CD14-positive monocyte (primary cell): Measurements from ENCODE around the gene PISD. TPM values are rescaled to one million over a fixed set of nuclear protein-coding genes. Genes with fewer than 3 reads are reported as not detected.
"Not testable (repeated sequence)": the region's sequence is repeated elsewhere in the genome, so short reads cannot be mapped to it uniquely, and the experiment has no call there.

Experiments used
- DNase-seq, 3 donors: peaks; one replicate each; pipeline ENCODE4 v3.0.0-alpha.2; 2011 to 2022
- H2AFZ ChIP-seq: 2 replicates; pipeline ENCODE4 v1.6.0; 2012; ENCODE audit warnings: mild to moderate bottlenecking, low read depth, low read length, inconsistent platforms; ENCODE audit not compliant: insufficient read depth, poor library complexity, severe bottlenecking
- H3K27ac ChIP-seq, 2 donors: 1 replicate in 1 of 2; 2 replicates in 1 of 2; pipeline ENCODE4 v1.5.1; 2012 to 2013; ENCODE audit warnings: low read length in 2 of 2, control low read depth in 1 of 2, inconsistent platforms in 1 of 2, low read depth in 1 of 2, mild to moderate bottlenecking in 1 of 2
- H3K27me3 ChIP-seq, 2 donors: one replicate each; pipeline versions ENCODE4 v1.6.0 to v1.6.1; 2011 to 2013; ENCODE audit warnings: low read length in 2 of 2; ENCODE audit not compliant: control insufficient read depth in 2 of 2, insufficient read depth in 2 of 2
- H3K36me3 ChIP-seq, 2 donors: replicated peaks in 1 of 2; 1 replicate in 1 of 2; 2 replicates in 1 of 2; pipeline versions ENCODE4 v1.5.1 to v1.6.1; 2012 to 2013; ENCODE audit warnings: low read length in 2 of 2, control low read depth in 1 of 2, inconsistent platforms in 1 of 2, mild to moderate bottlenecking in 1 of 2; ENCODE audit not compliant: insufficient read depth in 2 of 2, control insufficient read depth in 1 of 2
- H3K4me1 ChIP-seq, 2 donors: 1 replicate in 1 of 2; 2 replicates in 1 of 2; pipeline versions ENCODE4 v1.5.1 to v1.6.1; 2012 to 2013; ENCODE audit warnings: low read length in 2 of 2, control low read depth in 1 of 2, inconsistent platforms in 1 of 2, mild to moderate bottlenecking in 1 of 2, moderate library complexity in 1 of 2; ENCODE audit not compliant: insufficient read depth in 2 of 2, control insufficient read depth in 1 of 2
- H3K4me2 ChIP-seq: replicated peaks from 2 replicates; pipeline ENCODE3; 2012; ENCODE audit warnings: low read length, moderate library complexity, mild to moderate bottlenecking; ENCODE audit not compliant: poor library complexity, severe bottlenecking; ENCODE audit errors: extremely low read depth
- H3K4me3 ChIP-seq, 3 experiments: fragments of 200-600 bp in 1 of 3; sonication (generic) in 1 of 3; replicated peaks in 1 of 3; 1 replicate in 2 of 3; 2 replicates in 1 of 3; pipeline ENCODE4 v1.5.1; 2011 to 2013; ENCODE audit warnings: low read length in 3 of 3, mild to moderate bottlenecking in 3 of 3, control low read depth in 2 of 3, low read depth in 2 of 3, inconsistent platforms in 1 of 3, moderate library complexity in 1 of 3
- H3K79me2 ChIP-seq: 2 replicates; pipeline ENCODE4 v1.6.0; 2012; ENCODE audit warnings: mild to moderate bottlenecking, control low read depth, inconsistent platforms, low read length, moderate library complexity; ENCODE audit not compliant: insufficient read depth
- H3K9ac ChIP-seq: 2 replicates; pipeline ENCODE4 v1.6.0; 2017; ENCODE audit warnings: low read length, mild to moderate bottlenecking; ENCODE audit not compliant: insufficient read depth, poor library complexity, severe bottlenecking
- H3K9me3 ChIP-seq, 2 donors: replicated peaks in 1 of 2; 1 replicate in 1 of 2; 2 replicates in 1 of 2; pipeline versions ENCODE4 v1.5.1 to v1.6.1; 2012 to 2013; ENCODE audit warnings: low read length in 2 of 2, control low read depth in 1 of 2; ENCODE audit not compliant: control insufficient read depth in 1 of 2, insufficient read depth in 1 of 2
- H4K20me1 ChIP-seq: 2 replicates; pipeline ENCODE4 v1.6.0; 2012; ENCODE audit warnings: mild to moderate bottlenecking, low read length, control low read depth, moderate library complexity; ENCODE audit not compliant: insufficient read depth
- H3K27ac Mint-ChIP-seq, 7 donors: one replicate each; pipeline ENCODE4 v1.8.0; 2020; ENCODE audit warnings: mild to moderate bottlenecking in 7 of 7, mixed read lengths in 7 of 7, moderate library complexity in 6 of 7, inconsistent platforms in 2 of 7
- H3K27me3 Mint-ChIP-seq, 3 donors: one replicate each; pipeline ENCODE4 v1.8.0; 2021 to 2022; ENCODE audit warnings: low read depth in 3 of 3, mild to moderate bottlenecking in 3 of 3, mixed read lengths in 3 of 3, moderate library complexity in 3 of 3, inconsistent platforms in 1 of 3
- H3K36me3 Mint-ChIP-seq, 2 donors: one replicate each; pipeline ENCODE4 v1.8.0; 2020; ENCODE audit warnings: mixed read lengths in 2 of 2, inconsistent platforms in 1 of 2, mild to moderate bottlenecking in 1 of 2
- H3K4me1 Mint-ChIP-seq: one replicate; pipeline ENCODE4 v1.8.0; 2020; ENCODE audit warnings: mild to moderate bottlenecking, mixed read lengths
- H3K4me3 Mint-ChIP-seq, 2 donors: one replicate each; pipeline ENCODE4 v1.8.0; 2020; ENCODE audit warnings: mild to moderate bottlenecking in 2 of 2, mixed read lengths in 2 of 2, moderate library complexity in 1 of 2
- H3K9me3 Mint-ChIP-seq, 7 donors: one replicate each; pipeline ENCODE4 v1.8.0; 2020 to 2022; ENCODE audit warnings: mixed read lengths in 7 of 7, mild to moderate bottlenecking in 6 of 7, moderate library complexity in 6 of 7, inconsistent platforms in 2 of 7
- CTCF ChIP-seq: fragments of 200-600 bp; IDR thresholded peaks from one replicate; pipeline ENCODE4 v1.8.0; 2022; ENCODE audit warnings: antibody characterized with exemption, mild to moderate bottlenecking
- WGBS: methylation state at CpG from one replicate; pipeline ENCODE4 v1.1.5; 2013; ENCODE audit warnings: missing lambda C conversion rate; ENCODE audit not compliant: insufficient coverage; 5-methylcytosine and 5-hydroxymethylcytosine counted together
- intact Hi-C, 2 donors: fragments of 100-400 bp; cut with micrococcal nuclease; formaldehyde crosslinking; loops; one replicate each; pipeline versions ENCODE4 v1.15.0 to v1.15.1; 2023
- polyA plus RNA-seq, 3 donors: library from polyadenylated mRNA; depleted of rRNA in 1 of 3; unstranded in 2 of 3; stranded (reverse) in 1 of 3; fragments of 300-500 nt in 2 of 3; fragments of >200 nt in 1 of 3; fragmentation: Illumina TruSeq in 2 of 3; gene quantifications; 1 replicate in 2 of 3; 2 replicates in 1 of 3; pipeline ENCODE4 v1.2.3, GENCODE V29; 2012 to 2021

Gene PISD
- polyA plus RNA-seq, 3 donors: 38.1 to 112 (median 45.3) TPM

- H3K36me3 ChIP-seq, H3K4me3 ChIP-seq, H3K4me2 ChIP-seq, H3K9me3 Mint-ChIP-seq, H3K27ac ChIP-seq, H3K9ac ChIP-seq, H3K79me2 ChIP-seq, H3K4me3 Mint-ChIP-seq, H3K27me3 Mint-ChIP-seq, H3K27ac Mint-ChIP-seq, H3K36me3 Mint-ChIP-seq, DNase-seq, H3K27me3 ChIP-seq, H3K9me3 ChIP-seq, H2AFZ ChIP-seq, H4K20me1 ChIP-seq: not testable (repeated sequence)
- peaks cover 19 to 22% of the 10 kb centered on the region in 2 donors for H3K4me1 ChIP-seq
- intact Hi-C loops: loop anchor here (10.0 kb wide), 1 partner anchor 276 kb away; the partner anchor contains the start of gene YWHAH (in 2 of the 2)
- H3K4me1 Mint-ChIP-seq: peaks cover 27% of the 10 kb centered on the region
- 100% methylated on average over 3 of the region's 4 CpGs for WGBS
Observed at GRCh38 chr22:31668849-31669248, 6.8 kb upstream of the PISD start.

- no peaks in the 10 kb centered on the region for H3K36me3 ChIP-seq
- no peak for TF ChIP-seq CTCF
- peak overlapping the region; percentile 62 to 95 for H3K27ac ChIP-seq
- H3K9me3 ChIP-seq: no peaks in the 10 kb centered on the region
- H3K4me3 Mint-ChIP-seq: peak overlapping the region; percentile 99 to 100
- WGBS: 40% methylated on average over 4 of the region's 8 CpGs
- no peaks in the 10 kb centered on the region for H3K9me3 Mint-ChIP-seq
- peaks cover 44% of the 10 kb centered on the region for H3K79me2 ChIP-seq
- peaks cover 26% of the 10 kb centered on the region for H3K4me1 Mint-ChIP-seq
- peak overlapping the region; percentile 95 for H2AFZ ChIP-seq
- H3K4me2 ChIP-seq: peak overlapping the region; percentile 100
- no peaks in the 10 kb centered on the region for H3K27me3 ChIP-seq
- peaks cover 24 to 29% of the 10 kb centered on the region in 2 donors for H3K4me1 ChIP-seq
- H3K36me3 Mint-ChIP-seq: peaks cover 0 to 2% of the 10 kb centered on the region in 2 donors
- peak overlapping the region; percentile 83 for H3K9ac ChIP-seq
- H3K27me3 Mint-ChIP-seq: peaks cover 0 to 3% (median 0%) of the 10 kb centered on the region in 3 donors
- H3K27ac Mint-ChIP-seq: peak overlapping the region; percentile 94 to 97 (median 96)
- H3K4me3 ChIP-seq: peak overlapping the region; percentile 57 to 100 (median 92)
- no peak for DNase-seq
- H4K20me1 ChIP-seq: no peaks in the 10 kb centered on the region
- intact Hi-C loops: loop anchor here (2.0 to 10.0 kb wide), 3 partner anchors 14 to 282 kb away; partner anchors contain the start of genes YWHAH (in 2 of the 2), DEPDC5 (in 1 of the 2) and PRR14L (in 1 of the 2)
Observed at GRCh38 chr22:31662668-31663037, 638 bp upstream of the PISD start.

DNA sequence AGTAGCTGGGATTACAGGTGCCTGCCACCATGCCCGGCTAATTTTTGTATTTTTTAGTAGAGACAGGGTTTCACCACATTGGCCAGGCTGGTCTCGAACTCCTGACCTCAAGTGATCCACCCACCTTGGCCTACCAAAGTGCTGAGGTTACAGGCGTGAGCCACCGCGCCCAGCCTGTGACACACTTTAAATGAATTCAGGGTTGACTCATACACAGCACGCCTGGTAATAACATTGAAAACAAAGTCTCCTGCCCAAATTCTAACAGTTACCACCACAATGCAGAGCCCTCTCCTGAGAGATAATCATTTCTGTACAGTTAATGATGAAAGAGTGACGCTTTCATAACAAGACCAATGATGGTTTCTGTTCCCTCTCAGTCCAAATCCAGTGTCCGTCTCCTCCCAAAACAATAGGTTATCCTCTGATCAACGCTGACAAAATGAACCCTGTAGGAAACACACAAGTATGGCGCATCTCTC lies 1.1 kb downstream of the PISD start:
- not testable (repeated sequence) for H3K9me3 Mint-ChIP-seq, H3K9me3 ChIP-seq, H3K36me3 ChIP-seq, H3K36me3 Mint-ChIP-seq, H3K27me3 Mint-ChIP-seq, H4K20me1 ChIP-seq, H3K27me3 ChIP-seq
- peak overlapping the region; percentile 83 for H3K9ac ChIP-seq
- DNase-seq: peak; percentile 23 to 51 (median 41)
- peaks cover 23% of the 10 kb centered on the region for H3K4me1 Mint-ChIP-seq
- peaks cover 60% of the 10 kb centered on the region for H3K79me2 ChIP-seq
- peak overlapping the region; percentile 95 for H2AFZ ChIP-seq
- H3K4me2 ChIP-seq: peak overlapping the region; percentile 100
- H3K4me3 ChIP-seq: peak overlapping the region; percentile 57 to 100 (median 92)
- H3K4me1 ChIP-seq: peaks cover 23 to 29% of the 10 kb centered on the region in 2 donors
- WGBS: 47% methylated on average over 7 of the region's 10 CpGs
- peak overlapping the region; percentile 99 to 100 for H3K4me3 Mint-ChIP-seq
- peak overlapping the region; percentile 94 to 97 (median 96) for H3K27ac Mint-ChIP-seq
- intact Hi-C loops: loop anchor here (2.0 to 10.0 kb wide), 3 partner anchors 22 to 284 kb away; partner anchors contain the start of genes YWHAH (in 2 of the 2), DEPDC5 (in 1 of the 2) and PRR14L (in 1 of the 2)
- peak overlapping the region; percentile 45 to 95 for H3K27ac ChIP-seq
